Muscle of arm (tissue), 12 donors: ENCODE measurements around the gene P2RY12. TPM values are rescaled to one million over a fixed set of nuclear protein-coding genes. Genes with fewer than 3 reads are reported as not detected.
"Not testable (repeated sequence)": the region's sequence is repeated elsewhere in the genome, so short reads cannot be mapped to it uniquely, and the experiment has no call there.

Experiments used
- DNase-seq: peaks from one replicate; pipeline ENCODE4 v3.0.0-alpha.2; 2013
- polyA plus RNA-seq, 12 donors: library from polyadenylated mRNA; unstranded; fragments of 120-200 nt; gene quantifications; one replicate each; pipeline ENCODE4 v1.2.1, GENCODE V29; 2013; ENCODE audit not compliant: insufficient read length in 12 of 12

Gene P2RY12
- polyA plus RNA-seq, 12 donors: 0.41 to 2.5 (median 0.90) TPM; not detected in 2

- no peak for DNase-seq
Observed at GRCh38 chr3:151393941-151394340, 9.4 kb upstream of the P2RY12 start.

DNA sequence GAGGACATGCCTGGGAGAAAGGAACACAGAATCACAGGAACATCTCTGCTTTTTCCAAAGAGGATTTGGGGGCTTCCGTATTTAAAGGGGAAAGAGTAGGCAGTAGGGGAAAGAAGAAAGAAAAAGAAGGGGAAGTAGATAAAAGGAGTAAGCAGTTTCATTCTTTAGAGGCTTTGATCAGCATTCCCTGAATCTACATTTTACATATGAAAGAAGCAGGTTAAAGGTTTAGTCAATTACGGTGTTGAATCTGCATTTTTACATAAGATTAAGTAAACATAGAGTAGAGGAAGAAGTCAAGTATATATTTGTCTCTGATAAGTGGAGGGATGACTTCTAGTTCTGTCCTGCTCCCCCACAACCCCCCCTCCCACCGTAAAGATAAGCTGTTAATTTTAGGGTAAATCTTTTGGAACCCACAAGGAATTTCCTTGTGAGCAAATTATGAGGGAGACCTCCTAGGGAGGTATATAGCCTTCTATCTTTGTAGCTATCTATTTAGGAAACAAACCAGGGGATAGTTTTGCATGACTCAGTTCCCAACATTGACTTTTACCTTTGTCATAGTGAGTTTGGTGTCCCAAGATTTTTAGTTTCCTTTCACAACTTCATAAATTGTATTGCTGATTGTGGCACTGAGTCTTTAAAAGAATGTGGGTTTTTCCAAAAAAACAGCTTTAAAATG, 8.7 kb upstream of the P2RY12 start:
- DNase-seq: no peak

GRCh38 chr3:151392191-151392590, 7.6 kb upstream of the P2RY12 start:
- DNase-seq: not testable (repeated sequence)

DNA sequence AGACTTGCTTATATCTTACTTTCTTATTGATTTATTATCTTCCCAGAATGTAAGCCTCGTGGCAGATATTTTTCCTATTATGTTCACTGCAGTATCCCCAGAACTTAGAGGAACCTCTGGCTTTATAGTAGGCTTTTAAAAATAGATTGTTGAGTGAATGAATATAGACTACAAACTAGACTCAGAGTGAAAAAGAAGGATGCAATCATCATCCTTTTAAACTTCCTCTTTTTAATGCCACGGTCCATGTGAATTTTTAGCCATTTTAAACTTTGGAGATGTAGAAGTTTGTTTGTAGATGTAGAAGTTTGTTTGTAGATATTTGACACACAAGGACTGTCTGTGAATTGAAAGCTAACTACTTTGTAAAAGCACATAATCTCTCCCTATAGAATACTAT, 7.2 kb upstream of the P2RY12 start:
- no peak for DNase-seq

DNA sequence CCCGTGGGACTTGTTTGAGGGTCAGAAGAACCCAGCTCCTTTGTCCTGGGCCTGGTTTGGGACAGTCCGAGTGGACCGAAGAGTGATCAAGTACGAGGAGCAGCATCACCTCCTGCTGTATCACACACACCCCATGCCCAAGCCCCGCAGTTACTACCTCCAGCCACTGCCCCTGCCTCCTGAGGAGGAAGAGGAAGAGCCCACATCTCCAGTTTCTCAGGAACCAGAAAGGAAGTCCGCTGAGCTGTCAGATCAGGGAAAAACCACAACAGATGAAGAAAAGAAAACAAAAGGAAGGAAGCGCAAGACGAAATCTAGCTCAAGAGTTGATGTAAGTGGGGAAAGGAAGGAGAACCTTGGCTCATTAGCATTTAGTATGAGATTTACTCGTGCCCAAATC, 3.3 kb upstream of the P2RY12 start:
- no peak for DNase-seq

DNA sequence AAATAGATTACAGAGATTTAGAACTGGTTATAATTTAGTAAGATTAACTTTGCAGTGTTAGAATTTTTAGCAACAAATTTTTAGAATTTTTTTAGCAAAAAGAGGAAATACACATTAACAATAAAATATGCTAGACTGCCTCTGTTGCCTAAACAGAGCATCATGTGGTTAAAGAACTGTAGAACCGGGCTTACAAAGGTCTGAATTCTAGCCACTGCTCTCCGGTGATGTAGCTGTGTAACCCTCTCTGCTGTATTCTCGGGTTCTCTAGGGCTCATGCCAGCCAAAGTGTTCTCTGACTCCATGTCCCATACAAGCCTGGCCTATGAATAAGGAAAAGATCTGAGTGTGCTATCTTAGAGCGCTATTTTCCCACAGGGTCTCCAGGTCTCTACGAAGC, 2.9 kb upstream of the P2RY12 start:
- DNase-seq: no peak

DNA sequence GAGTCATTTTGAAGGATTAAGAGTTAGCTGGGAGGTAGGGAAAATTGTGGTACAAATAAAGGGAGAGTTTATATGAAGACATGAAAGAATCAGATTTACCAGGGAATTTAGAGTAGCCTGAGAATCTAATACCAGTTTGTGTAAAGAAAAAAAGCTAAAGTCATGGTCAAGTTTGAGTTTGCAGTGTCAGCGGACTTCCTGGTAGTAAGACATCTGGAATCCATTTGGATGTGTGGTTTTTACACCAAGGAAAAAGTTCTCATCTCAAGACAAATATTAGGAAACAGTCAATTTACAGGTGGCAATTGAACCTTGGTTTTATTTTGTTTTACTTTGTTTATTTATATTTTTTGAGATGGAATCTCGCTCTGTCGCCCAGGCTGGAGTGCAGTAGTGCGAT, 1.5 kb upstream of the P2RY12 start:
- DNase-seq: no peak

DNA sequence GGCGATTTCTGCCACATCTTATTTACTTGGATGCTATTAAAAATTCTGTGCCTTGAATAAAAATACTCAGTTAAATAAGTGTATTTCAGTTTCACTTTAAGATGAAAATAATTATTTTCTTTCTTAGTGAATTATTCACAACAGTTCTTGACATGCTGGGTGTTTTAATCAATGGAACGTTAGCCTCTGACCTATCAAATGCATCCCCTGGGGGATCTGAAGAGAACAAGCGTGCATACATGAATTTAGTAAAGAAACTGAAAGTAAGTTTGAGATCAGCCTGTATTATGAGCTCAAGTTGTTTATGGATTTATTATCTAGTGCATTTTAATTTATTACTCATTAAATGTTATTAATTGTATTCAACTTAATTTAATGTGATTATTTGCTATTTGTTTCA, 597 bp downstream of the P2RY12 start:
- DNase-seq: peak; percentile 23

DNA sequence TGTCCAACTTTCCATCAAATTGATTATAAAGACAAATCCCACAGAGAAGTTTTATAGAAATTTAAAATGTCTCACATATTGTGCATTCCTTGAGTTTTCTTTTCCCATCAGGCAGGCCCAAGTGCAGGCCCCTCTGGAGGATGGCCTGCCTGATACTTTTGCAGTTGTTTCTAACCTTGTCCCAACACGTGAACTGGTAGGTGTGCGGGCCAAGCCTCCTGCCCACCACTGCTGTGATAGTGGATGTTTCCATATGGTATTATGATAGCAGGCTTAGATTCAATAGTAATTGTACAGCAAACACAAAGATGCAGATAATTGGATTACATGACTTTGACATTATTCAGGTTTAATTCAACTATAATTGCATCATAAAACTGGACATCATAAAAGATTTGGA, 1.4 kb downstream of the P2RY12 start:
- DNase-seq: no peak

DNA sequence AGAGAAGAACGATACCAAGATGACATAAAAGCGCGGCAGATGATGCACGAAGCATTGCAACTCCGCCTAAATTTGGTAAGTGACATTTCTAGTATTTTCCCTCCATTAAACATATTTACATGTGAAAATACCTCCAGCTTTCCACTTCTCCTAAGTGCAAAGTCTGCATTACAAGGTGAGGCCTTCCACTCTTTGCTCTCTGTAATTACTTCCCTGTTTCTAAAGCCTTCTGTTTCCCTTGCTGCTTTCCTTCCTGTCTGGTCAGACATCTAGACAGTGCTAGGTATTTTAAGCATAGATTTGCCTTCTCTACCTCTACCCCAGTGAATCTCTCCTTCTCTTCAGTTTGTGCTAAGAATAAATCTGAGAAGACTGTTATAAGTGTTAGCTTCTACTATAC, 1.9 kb downstream of the P2RY12 start:
- DNase-seq: no peak

GRCh38 chr3:151379083-151379734, 5.3 kb downstream of the P2RY12 start:
- DNase-seq: no peak

DNA sequence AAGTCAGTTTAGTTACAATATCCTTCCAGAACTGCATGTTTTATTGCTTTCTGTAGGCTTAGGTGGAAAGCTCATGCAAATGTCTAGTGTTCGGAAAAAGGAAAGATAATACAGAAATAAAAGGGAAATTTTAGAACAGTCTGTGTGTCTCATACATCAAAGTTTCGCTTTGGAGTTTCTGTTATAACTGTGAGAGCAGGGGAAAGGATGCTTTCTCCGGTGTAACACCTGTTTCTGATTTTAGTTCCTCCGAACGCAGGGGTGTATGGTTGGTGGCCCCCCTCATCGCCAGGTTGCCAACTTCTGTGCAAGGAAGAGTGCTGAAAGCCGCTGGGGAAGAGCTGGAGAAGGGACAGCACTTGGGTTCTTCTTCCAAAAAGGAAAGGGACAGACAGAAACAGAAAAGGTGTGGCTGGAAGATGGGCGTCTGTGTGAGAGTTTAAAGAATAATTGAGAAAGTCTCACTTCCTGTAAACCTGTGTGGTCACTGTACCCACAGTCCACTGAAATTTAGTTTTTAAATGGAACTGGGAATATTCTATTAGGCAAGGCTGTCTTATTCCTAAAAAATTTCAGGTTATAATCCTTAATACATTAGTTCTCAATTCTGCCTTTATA, 6.7 kb downstream of the P2RY12 start:
- no peak for DNase-seq

DNA sequence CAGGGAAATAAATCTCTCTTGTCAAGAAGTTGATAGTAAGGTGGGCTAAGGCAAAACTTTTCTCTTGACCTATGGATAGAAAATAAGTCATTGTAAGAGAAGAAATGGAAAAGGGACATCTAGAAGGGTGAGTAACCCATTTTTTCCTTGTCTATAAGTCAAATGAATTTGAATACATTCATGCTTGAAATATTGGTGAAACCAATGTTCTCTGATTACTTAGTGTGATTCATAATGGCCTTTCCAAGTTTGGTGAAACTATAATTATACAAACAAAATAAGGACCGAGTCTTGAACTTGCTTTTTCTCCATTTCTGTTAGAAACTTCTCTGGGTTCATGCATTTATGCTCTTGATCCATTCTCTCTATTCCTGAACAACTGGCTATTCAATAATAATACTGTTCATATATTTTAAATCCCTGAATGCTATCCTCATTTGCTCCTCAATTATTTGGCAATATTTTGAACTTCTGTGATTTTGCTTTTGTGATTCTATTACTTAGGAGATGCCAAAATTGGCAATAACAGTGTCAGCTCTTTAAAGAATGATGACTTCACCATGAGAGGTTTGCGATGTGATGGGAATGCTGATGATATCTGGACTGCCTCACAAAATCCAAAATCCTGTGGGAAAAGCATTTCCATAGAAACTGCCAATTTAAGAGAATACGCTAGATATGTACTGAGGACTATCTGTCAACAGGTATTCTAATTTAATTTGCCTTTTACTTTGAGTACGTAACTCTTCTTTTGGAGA, 12.3 kb downstream of the P2RY12 start:
- DNase-seq: no peak

- DNase-seq: no peak
Observed at GRCh38 chr3:151371526-151371925, 13.0 kb downstream of the P2RY12 start.

- DNase-seq: no peak
Observed at GRCh38 chr3:151367448-151367847, 17.1 kb downstream of the P2RY12 start.

GRCh38 chr3:151366993-151367392, 17.6 kb downstream of the P2RY12 start:
- no peak for DNase-seq

DNA sequence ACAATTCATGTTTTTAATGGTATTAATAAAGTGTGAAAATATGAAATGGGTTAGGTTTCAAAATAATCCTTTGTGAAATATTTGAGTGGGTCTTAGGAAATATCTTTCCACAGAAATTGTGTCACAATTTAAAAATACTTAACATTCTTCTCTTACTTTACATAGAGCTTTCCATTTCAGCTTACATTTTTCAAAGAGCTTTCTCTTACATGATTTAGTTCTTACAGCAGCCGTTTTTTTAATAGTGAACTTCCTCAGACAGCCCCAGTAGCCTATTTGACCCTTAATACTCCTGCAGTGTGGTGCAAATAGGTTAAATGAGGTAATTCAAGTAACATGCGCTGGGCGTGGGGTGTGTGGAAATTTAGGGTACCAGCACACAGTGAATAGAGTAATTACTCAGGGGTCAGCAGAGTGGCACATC, 21.8 kb downstream of the P2RY12 start:
- DNase-seq: no peak

DNA sequence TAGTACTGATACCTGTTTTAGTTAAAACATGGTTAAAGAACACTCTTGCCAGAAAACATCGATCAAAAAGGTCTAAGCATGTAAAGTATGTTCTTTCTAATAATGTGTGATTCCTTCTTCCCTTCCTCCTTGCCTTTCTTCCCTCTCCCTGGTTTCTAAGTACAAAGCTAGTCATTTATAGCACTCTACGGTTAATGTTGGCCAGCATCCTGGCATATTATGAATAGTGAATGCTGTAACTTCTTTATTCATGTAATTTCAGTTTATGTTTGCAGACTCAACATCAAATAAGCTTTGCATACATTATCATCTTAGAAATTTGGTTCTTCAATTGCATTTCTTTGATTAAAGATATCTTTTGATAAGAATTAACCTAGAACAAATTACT, 27.1 kb downstream of the P2RY12 start:
- no peak for DNase-seq

DNA sequence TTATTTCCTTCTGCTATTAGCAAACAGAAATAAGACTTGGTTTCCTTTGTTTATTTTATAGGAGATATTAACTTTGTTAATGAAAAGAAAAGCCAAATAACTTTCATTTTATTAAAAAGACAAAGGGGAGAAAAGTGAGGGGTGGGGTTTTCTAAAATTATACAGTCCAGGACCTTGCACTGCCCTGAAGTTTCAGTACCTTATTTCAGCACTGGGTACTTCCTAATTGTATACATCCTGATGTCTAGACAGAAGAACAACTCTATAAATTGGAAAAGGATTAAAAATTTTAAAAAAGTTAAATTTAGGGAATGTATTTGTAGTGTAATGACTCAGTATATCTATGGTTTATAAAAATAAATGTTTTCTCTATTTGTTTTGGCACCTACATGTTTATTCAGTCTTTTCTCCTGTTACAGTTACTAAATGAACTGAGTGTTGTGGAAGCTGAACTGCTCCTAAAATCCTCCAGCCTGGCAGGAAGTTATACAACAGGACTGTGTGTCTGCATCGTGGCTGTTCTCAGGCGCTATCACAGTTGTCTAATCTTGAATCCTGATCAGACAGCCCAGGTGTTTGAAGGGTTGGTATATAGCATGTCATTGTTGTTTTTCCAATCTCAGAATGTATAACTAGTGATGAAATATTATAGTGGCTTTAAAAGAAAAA, 27.6 kb downstream of the P2RY12 start:
- no peak for DNase-seq

DNA sequence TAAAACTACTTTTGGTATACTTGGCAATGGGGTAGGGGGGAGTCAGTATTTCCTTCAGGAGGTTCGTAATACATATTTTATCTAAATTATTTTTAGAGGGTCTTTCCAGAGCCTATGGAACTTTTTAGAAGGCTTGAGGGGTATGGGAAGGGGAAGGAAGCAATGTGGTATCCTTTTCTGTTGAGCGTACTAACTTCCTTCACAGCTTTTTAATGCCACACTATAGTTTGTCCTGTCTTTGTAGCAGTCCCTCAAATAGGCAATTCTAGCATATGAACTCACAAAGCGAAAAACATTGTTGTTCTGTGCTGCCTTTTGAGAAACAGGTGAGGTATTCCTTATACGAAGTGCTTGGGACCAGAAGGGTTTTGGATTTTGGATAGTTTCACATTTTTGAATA, 32.9 kb downstream of the P2RY12 start:
- DNase-seq: no peak

GRCh38 chr3:151351219-151351618, 33.3 kb downstream of the P2RY12 start:
- no peak for DNase-seq

GRCh38 chr3:151350656-151351055, 33.9 kb downstream of the P2RY12 start:
- no peak for DNase-seq
